GM23338 (cell line): Measurements from ENCODE around the gene ATF7. TPM values are rescaled to one million over a fixed set of nuclear protein-coding genes. Genes with fewer than 3 reads are reported as not detected.

ENCODE experiments used
- ATAC-seq: fragments of 200-7000 bp; cut with Tn5 transposase; 3 replicates; pipeline ENCODE4 v1.9.1; 2020
- DNase-seq: peaks from one replicate; pipeline ENCODE4 v3.0.0-alpha.2; 2015; ENCODE audit warnings: low spot score
- H2AFZ ChIP-seq: fragments of 200-600 bp; sonication (generic); 2 replicates; pipeline ENCODE4 v1.8.0; 2016; ENCODE audit warnings: antibody characterized with exemption, mild to moderate bottlenecking, moderate library complexity
- H3F3A ChIP-seq: fragments of 200-600 bp; sonication (generic); replicated peaks from 2 replicates; pipeline ENCODE4 v1.8.0; 2017; ENCODE audit warnings: antibody characterized with exemption, mixed run types, low read depth
- H3K27ac ChIP-seq: fragments of 200-600 bp; sonication (generic); 2 replicates; pipeline ENCODE4 v1.6.1; 2016; ENCODE audit warnings: low read depth
- H3K27me3 ChIP-seq: fragments of 200-600 bp; sonication (generic); 2 replicates; pipeline ENCODE4 v1.8.0; 2016; ENCODE audit warnings: mild to moderate bottlenecking, mixed run types, moderate library complexity; ENCODE audit not compliant: insufficient read depth
- H3K36me3 ChIP-seq: fragments of 200-600 bp; sonication (generic); 2 replicates; pipeline ENCODE4 v1.8.0; 2016; ENCODE audit warnings: mild to moderate bottlenecking; ENCODE audit not compliant: insufficient read depth
- H3K4me1 ChIP-seq: fragments of 200-600 bp; sonication (generic); 2 replicates; pipeline ENCODE4 v1.8.0; 2016; ENCODE audit warnings: mild to moderate bottlenecking, moderate library complexity; ENCODE audit not compliant: insufficient read depth
- H3K4me2 ChIP-seq: fragments of 200-600 bp; sonication (generic); 2 replicates; pipeline ENCODE4 v1.7.1; 2017; ENCODE audit warnings: mixed run types
- H3K4me3 ChIP-seq: fragments of 200-600 bp; sonication (generic); 2 replicates; pipeline ENCODE4 v1.6.1; 2016; ENCODE audit warnings: mixed run types
- H3K79me2 ChIP-seq: fragments of 200-600 bp; sonication (generic); replicated peaks from 2 replicates; pipeline ENCODE4 v1.8.0; 2017; ENCODE audit warnings: mild to moderate bottlenecking; ENCODE audit not compliant: insufficient read depth
- H3K9me2 ChIP-seq: fragments of 200-600 bp; sonication (generic); 2 replicates; pipeline ENCODE4 v1.8.0; 2017; ENCODE audit not compliant: insufficient read depth
- H4K20me1 ChIP-seq: fragments of 200-600 bp; sonication (generic); replicated peaks from 2 replicates; pipeline ENCODE4 v1.8.0; 2017; ENCODE audit warnings: mild to moderate bottlenecking; ENCODE audit not compliant: insufficient read depth
- H3K27ac Mint-ChIP-seq: 2 replicates; pipeline ENCODE4 v1.8.0; 2020; ENCODE audit warnings: inconsistent platforms, mild to moderate bottlenecking, moderate library complexity, mixed read lengths
- H3K27me3 Mint-ChIP-seq: 3 replicates; pipeline ENCODE4 v1.8.0; 2022; ENCODE audit warnings: low read depth, mild to moderate bottlenecking, moderate library complexity, mixed read lengths, inconsistent platforms; ENCODE audit not compliant: insufficient read depth, poor library complexity
- H3K36me3 Mint-ChIP-seq: 3 replicates; pipeline ENCODE4 v1.8.0; 2021; ENCODE audit warnings: low read depth, mild to moderate bottlenecking, inconsistent platforms, moderate library complexity, mixed read lengths
- H3K4me1 Mint-ChIP-seq: 3 replicates; pipeline ENCODE4 v1.8.0; 2020; ENCODE audit warnings: mild to moderate bottlenecking, inconsistent platforms, mixed read lengths
- H3K4me3 Mint-ChIP-seq: 3 replicates; pipeline ENCODE4 v1.8.0; 2021; ENCODE audit warnings: moderate library complexity, mild to moderate bottlenecking, inconsistent platforms, mixed read lengths
- H3K9me3 Mint-ChIP-seq: 3 replicates; pipeline ENCODE4 v1.8.0; 2020; ENCODE audit warnings: moderate library complexity, mild to moderate bottlenecking, inconsistent platforms, mixed read lengths
- NANOG ChIP-seq: IDR thresholded peaks from 2 replicates; pipeline ENCODE4 v1.6.1; 2016; ENCODE audit warnings: antibody characterized with exemption, borderline replicate concordance
- POLR2AphosphoS5 ChIP-seq: IDR thresholded peaks from 2 replicates; pipeline ENCODE4 v1.6.1; 2016; ENCODE audit warnings: antibody characterized with exemption, low read depth
- ZNF331 ChIP-seq: fragments of 250-450 bp; sonication (Bioruptor Pico); IDR thresholded peaks from 2 replicates; pipeline ENCODE4 v1.5.0; 2020; ENCODE audit warnings: low read depth, mild to moderate bottlenecking, moderate library complexity
- polyA plus RNA-seq: library from polyadenylated mRNA; unstranded; fragments of >200 nt; fragmentation: Nextera tagmentation; extraction: Ambion mirVana; gene quantifications from 2 replicates; pipeline ENCODE4 v1.2.1, GENCODE V29; 2016
- total RNA-seq: library from RNA; depleted of rRNA; stranded (reverse); fragments of >200 nt; shearing (Covaris generic); gene quantifications from 2 replicates; pipeline ENCODE4 v1.2.3, GENCODE V29; 2014
- TF ChIP-seq, protein P1 (sequence below): fragments of 250-450 bp; sonication (Bioruptor Pico); IDR thresholded peaks from 2 replicates; pipeline ENCODE4 v1.5.0; 2020; ENCODE audit warnings: mild to moderate bottlenecking, moderate library complexity

Gene ATF7
- total and polyA plus RNA-seq, 2 experiments from 2014 or later, result 13.9 to 16.3 TPM

DNA sequence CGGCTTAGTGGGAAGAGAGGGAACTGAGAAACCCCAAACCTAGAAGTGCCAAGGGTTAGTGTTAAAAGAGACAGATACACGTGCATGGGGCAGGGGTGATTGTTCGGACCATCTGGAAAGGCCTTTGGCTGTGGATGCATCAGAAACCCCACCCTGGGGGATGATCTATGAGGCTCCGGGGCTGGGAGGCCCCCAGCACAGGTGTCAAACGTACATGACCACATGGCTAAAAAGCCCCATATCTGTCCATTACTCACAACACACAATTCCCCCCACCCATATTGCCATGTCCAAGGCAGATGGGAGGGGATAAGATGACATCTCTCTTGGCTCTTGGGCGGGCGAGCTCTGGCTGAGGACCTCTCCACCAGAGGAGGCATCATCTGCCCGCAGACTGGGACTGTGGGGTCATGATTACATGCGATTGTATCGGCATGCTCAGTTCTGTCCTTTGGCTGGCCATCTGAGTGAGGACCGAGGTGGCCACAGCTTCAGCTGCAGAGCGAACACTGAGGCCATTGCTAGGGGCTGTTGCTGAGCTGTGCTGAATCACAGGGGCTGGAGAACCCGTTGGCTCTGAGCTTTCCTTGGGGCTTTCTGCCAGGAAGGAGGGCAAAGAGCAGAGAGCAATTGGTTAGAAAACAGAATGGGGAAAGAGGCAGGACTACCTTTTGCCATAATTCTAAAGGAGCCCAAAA is 109.3 kb downstream of the ATF7 start (continued):
- TF ChIP-seq, protein P1, sequence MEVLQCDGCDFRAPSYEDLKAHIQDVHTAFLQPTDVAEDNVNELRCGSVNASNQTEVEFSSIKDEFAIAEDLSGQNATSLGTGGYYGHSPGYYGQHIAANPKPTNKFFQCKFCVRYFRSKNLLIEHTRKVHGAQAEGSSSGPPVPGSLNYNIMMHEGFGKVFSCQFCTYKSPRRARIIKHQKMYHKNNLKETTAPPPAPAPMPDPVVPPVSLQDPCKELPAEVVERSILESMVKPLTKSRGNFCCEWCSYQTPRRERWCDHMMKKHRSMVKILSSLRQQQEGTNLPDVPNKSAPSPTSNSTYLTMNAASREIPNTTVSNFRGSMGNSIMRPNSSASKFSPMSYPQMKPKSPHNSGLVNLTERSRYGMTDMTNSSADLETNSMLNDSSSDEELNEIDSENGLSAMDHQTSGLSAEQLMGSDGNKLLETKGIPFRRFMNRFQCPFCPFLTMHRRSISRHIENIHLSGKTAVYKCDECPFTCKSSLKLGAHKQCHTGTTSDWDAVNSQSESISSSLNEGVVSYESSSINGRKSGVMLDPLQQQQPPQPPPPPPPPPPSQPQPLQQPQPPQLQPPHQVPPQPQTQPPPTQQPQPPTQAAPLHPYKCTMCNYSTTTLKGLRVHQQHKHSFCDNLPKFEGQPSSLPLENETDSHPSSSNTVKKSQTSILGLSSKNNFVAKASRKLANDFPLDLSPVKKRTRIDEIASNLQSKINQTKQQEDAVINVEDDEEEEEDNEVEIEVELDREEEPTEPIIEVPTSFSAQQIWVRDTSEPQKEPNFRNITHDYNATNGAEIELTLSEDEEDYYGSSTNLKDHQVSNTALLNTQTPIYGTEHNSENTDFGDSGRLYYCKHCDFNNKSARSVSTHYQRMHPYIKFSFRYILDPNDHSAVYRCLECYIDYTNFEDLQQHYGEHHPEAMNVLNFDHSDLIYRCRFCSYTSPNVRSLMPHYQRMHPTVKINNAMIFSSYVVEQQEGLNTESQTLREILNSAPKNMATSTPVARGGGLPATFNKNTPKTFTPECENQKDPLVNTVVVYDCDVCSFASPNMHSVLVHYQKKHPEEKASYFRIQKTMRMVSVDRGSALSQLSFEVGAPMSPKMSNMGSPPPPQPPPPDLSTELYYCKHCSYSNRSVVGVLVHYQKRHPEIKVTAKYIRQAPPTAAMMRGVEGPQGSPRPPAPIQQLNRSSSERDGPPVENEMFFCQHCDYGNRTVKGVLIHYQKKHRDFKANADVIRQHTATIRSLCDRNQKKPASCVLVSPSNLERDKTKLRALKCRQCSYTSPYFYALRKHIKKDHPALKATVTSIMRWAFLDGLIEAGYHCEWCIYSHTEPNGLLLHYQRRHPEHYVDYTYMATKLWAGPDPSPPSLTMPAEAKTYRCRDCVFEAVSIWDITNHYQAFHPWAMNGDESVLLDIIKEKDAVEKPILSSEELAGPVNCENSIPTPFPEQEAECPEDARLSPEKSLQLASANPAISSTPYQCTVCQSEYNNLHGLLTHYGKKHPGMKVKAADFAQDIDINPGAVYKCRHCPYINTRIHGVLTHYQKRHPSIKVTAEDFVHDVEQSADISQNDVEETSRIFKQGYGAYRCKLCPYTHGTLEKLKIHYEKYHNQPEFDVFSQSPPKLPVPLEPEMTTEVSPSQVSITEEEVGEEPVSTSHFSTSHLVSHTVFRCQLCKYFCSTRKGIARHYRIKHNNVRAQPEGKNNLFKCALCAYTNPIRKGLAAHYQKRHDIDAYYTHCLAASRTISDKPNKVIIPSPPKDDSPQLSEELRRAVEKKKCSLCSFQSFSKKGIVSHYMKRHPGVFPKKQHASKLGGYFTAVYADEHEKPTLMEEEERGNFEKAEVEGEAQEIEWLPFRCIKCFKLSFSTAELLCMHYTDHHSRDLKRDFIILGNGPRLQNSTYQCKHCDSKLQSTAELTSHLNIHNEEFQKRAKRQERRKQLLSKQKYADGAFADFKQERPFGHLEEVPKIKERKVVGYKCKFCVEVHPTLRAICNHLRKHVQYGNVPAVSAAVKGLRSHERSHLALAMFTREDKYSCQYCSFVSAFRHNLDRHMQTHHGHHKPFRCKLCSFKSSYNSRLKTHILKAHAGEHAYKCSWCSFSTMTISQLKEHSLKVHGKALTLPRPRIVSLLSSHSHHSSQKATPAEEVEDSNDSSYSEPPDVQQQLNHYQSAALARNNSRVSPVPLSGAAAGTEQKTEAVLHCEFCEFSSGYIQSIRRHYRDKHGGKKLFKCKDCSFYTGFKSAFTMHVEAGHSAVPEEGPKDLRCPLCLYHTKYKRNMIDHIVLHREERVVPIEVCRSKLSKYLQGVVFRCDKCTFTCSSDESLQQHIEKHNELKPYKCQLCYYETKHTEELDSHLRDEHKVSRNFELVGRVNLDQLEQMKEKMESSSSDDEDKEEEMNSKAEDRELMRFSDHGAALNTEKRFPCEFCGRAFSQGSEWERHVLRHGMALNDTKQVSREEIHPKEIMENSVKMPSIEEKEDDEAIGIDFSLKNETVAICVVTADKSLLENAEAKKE (CRISPR knock-in tag), result no peak
- TF ChIP-seq ZNF331 (CRISPR knock-in tag), result no peak

DNA sequence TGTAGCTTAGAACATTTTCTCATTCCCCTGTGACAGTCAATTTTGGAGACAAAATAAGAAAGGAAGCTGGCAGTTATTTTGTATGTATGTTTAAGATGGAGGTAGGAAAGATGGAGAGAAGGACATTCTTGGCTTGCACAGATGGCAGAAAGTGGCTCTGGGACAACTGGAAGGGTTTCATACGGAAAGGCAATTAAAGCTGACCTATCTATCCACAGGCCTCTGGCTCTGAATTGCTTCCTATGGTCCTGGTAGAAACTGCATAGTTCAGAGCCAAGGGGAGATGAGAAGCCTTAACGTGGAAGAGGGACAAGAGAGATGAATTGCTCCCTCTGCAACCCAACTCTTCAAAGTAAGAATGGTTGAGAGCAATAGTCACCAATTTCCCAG is 110.9 kb downstream of the ATF7 start:
- H3K27me3 Mint-ChIP-seq, result peaks cover 1% of the 10 kb centered on the region
- Histone ChIP-seq H3K4me2 (no peak overlapping the region), H3K27ac (no peak overlapping the region), H3K27me3 (no peaks in the 10 kb centered on the region), H3F3A (no peaks in the 10 kb centered on the region), H3K4me3 (no peak overlapping the region), H3K9me2 (no peaks in the 10 kb centered on the region), H4K20me1 (peaks cover 3% of the 10 kb centered on the region; the same call in 1 of the 2 replicates), H3K79me2 (no peaks in the 10 kb centered on the region), H2AFZ (no peak overlapping the region), H3K36me3 (no peaks in the 10 kb centered on the region), H3K4me1 (no peaks in the 10 kb centered on the region)
- H3K27ac Mint-ChIP-seq, result no peak overlapping the region
- no peaks in the 10 kb centered on the region for H3K9me3 Mint-ChIP-seq
- peaks cover 12% of the 10 kb centered on the region for H3K4me1 Mint-ChIP-seq
- DNase-seq, result no peak
- TF ChIP-seq POLR2AphosphoS5 (no peak), NANOG (no peak)
- no peak overlapping the region for H3K4me3 Mint-ChIP-seq
- no peak for ATAC-seq
- peaks cover 2% of the 10 kb centered on the region for H3K36me3 Mint-ChIP-seq
